NCI-H128 (cell line): ENCODE data around the gene GSN.
"Not testable (repeated sequence)": the region's sequence is repeated elsewhere in the genome, so short reads cannot be mapped to it uniquely, and the experiment has no call there.

ENCODE experiments used
- DNase-seq: peaks from one replicate; lab custom pipeline; 2025; ENCODE audit not compliant: unreplicated experiment; lab: John Stamatoyannopoulos, UW

The GSN gene

DNA sequence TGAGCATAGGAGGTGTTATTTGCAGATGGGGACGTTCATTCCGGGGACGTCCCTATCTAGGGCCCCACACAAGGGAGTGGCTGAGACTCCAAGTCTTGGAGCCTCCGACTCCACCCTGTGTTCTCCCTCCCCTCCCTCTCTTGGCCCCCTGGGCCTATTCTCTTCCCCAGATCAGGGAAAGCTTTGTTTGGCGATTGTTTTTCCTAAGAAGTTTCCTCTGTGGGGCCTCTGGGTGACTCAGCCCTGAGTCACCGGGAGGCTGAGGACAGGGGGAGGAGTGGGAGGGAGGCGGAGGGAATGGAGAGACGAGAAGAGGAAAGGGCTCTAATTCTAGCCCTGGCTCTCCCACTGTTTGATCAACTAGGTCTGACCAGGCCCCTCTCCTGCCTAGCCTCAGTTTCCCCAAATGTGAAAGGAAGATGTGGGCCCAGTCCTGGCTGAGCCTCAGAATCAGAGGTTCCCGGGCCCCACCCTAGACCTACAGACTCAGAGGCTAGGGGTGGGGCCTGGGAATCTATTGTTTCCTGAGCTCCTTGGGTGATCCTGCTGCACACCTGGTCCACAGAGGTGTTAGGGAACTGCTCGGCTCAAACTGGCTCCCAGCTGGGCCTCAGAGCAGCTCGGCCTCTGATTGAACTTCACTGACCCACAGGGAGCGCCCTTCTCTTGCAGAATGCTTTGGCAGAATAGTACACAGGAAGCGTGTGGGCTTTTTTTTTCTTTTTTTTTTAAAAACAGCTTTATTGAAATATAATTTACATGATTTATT is 19.2 kb downstream of the GSN start:
- DNase-seq: no peak

DNA sequence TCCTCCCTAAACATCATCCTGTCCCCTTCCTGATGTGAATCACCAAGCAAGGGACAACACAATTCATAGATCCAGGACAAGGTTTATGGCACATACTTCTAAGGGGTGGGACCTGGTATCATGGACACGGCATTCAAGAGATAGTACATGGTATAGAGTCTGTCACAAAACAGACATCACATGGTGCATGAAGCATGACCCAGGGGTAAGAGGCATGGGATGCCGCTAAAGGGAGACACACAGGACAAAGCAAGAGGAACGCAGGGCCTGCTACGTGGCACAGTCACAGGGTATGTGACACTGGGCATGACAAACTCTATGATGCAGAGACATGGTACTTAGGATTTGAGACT is 20.7 kb downstream of the GSN start:
- no peak for DNase-seq

DNA sequence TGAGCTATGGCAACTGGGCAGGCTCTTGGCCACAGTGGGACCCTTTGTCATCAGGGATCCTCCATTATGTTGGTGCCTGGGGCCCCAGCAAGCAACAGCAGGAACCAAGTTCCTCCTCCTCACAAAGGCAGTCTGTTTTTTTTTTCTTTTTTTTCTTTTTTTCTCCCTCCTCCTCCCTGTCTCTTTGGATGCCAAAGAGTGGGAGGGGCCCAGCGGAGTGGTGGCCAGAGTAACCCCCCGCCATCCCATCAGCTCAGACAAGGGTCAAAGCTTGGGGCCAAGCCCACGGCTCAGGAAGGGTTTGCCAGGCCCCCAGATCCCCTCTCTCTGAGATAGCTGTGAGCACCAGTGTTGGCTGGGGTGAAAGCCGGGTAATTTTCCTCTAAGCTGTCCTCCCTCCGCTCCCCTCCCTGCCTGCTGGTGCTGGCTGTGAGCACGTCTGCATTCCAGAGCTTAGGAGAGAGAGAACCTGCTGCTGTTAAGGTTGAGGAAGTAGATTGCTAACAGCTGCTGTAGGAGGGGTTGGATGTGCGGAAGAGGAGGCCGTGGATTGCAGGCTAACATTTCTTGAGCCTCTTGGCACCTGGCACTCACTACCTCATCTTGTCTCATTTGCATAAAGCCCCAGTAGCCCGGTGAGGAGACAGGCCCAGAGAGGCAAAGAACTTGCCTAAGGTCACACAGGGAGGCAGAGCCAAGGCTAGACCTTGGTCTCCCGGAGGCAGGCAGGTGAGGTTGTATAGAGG is 21.2 kb downstream of the GSN start:
- DNase-seq: no peak

DNA sequence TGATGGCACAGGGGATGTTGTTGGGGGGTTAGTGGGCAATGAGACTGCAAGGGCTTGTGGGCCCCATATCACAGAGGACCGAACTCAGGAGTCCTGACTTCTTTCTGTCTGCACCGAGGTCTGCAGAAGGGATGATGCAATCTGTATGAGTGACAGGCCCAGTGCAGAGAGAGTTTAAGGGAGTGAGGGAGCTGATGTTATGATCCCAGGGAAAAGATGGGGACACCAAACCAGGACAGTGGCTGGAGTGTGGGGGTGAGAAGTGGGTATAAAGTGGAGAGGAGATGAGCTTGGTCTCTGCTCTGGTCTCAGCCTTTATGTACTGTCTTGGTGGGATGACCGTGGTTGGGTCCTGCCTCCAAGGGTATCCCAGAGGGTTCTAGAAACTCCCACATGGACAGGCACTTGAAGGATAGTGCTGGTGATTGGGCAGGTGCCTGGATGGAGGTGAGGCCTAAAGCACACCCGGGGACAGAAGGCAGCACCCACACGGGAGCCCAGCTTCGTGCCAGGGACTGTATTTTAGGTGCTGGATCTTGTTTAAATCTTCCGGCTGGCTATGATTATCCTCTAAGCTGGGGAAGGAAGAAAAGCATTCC is 21.9 kb downstream of the GSN start:
- no peak for DNase-seq

DNA sequence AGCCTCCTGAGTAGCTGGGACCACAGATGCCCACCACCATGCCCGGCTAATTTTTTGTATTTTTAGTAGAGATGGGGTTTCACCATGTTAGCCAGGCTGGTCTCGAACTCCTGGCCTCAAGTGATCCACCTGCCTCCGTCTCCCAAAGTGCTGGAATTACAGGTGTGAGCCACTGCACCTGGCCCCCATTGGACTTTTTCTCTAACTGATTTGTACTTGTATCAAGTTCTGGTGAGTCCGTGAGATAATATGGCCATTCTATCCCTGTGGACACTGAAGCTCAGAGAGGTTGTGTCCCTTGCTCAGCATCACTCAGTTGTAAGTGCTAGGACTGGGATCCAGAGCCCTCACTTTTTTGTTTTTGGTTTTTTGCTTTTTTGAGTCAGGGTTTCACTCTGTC is 23.6 kb downstream of the GSN start:
- not testable (repeated sequence) for DNase-seq

DNA sequence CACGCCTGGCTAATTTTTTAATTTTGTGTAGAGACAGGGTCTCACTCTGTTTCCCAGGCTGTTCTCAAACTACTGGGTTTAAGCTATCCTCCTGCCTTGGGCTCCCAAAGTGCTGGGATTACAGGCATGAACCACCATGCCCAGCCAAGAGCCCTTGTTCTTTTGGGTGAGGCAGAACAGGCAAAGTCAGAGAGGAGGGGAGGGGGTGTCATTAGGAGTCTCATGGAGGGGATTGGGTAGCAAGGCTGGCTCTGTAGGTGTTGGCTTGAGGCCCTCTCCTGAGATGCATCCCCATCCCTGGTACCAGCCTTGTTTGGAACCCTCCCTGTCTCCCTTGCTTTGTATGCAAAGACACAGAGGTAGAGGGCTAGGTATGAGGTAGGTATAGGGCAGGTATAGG is 24.1 kb downstream of the GSN start:
- DNase-seq: no peak

DNA sequence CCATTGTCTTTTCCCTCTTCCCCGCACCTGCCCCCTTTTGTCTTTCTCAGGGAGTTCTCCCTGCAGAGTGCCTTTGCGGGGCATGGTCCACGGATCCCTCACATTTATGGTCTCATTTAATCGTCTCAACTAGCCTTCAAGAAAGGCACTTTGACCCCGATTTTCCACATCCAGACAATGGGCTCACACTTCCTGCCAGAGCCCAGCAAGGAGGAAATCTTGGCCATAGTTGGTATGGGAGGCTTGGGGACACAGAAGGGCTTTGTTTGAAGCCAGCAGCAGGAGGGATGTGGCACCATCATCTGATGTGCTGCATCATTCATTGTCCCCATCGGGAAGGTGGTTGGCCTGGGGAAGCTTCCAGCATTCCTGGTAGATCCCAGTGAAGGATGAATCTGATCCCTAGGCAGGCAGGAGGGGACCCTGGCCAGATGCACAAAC is 24.9 kb downstream of the GSN start:
- no peak for DNase-seq

DNA sequence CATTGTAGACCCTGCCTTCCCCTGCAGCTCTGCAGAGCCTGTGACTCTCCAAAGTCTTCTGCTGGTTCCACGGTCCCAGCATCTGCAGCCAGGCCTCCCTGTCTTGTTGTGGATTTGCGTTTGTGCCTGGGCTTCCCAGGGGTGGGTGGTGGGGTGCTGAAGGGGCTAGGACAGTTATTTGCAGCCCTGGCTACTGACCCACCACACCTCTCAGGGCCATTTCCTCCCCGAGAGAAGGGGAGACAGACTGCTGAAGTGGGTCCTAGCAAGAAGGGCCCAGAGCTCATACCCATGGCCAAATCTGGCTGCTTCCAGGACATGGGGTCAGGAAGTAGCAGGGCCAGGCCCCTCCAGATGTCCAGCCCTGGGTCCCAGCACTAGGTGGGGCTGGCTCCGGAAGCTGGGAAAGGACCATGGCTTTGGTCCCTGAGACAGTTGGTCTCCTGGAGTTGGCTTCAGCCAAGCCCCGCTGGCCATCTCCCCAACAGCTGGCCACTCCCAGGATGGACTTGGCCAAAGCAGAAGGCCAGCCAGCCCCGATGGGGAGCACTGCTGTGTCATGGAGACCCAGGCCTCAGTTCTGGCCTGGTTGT is 26.3 kb downstream of the GSN start:
- no peak for DNase-seq

DNA sequence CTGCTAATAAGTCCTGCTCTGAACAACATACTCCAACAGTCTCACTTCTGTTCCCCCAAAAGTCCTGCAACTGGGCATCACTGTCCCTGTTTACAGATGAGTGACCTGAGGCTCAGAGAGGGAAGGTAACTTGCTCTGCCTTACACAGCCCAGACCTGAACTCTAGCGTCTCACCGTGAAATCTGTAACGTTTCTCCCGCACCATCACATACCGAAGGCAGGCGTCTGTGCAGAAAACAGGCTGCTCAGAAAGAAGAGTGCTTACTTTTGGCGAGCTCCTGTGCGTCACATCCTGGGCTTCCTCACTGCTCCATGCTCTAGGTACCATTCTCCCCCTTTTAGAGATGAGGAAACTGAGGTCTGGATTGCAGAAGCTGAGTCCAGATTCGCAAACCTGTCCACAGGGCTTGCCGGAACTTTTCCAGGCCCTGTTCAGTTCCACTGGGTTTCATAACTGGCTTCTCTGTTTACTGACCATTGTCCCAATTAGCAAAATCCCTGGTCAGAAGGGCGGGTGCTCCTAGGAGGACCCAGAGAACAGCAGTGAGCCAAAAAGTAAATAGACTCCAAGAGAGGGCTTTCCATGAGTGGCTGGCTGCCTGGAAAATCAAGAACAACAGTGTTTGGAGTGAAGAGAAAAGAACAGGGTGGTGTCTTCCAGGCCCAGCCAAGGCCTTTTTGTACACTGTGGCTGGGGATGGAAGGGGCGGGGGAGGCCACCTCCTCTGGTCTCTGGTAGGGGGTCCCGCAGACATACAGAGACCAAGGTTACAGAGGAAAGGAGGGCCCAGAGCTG is 27.1 kb downstream of the GSN start:
- DNase-seq: no peak

DNA sequence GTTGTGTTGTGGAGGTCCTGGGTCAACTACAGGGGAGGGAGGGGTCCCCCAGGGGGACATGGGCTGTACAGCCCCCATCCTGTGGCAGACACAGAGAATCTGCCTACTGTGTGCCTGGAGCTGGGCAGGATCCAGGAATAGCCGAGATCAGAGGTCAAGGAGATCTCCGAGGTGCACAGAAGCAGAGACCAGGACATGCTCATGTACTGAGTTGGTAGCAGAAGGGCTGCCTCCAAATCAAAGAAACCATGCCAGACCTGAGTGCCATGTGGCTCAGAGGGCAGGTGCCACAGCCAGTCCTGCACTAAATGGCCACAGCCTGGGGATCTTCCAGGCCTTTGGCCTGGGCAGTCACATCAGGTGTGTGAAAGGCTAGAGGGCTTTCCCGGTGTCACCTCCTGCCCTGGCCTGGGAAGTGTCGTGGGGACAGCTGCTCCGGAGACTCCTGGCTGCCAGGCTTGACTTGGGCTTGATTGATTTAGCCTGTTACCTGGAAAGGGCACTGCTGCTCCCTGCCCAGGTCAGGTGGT is 27.8 kb downstream of the GSN start:
- DNase-seq: no peak

DNA sequence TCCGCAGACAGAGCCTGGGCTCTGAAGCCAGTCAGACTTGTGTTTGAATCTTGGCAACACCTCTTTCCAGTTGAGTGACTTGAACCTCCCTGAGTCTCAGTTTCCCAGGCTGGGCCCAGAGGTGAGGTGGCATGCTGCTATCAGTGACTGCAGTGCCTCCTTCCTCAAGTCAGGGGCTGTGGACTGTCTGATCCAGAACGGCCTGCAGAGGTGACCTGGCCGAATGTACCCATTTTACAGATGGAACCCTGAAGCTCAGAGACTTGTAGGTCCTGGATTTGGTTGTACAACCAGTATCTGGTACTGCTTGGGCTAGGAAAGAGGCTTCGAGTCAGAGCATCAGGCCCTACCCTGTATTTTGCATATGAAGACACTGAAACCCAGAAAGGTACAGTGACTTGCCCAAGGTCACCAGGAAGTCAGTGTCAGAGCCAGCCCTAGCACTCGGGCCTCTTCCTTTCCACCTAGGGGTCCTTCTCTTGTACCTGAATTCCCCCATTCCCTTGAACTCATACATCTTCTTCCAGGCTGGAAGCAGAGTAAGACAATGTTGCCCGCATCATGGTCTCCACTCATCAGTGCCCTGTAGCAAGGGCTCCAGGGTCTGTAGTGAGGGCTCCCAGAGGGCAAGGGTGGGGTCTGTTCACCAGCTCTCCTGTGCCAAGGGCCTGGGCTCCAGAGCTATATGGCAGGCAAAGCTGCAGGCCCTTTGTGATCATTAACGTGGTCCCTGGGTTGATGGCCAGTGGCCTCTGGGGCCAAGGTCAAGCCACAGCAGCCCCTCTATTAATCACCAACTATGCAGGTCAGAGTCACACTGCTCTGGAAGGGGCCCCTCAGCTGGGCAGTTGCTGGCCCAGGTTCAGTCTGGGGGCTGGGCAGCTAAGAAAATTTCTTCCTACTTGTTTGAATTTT is 28.5 kb downstream of the GSN start:
- no peak for DNase-seq

DNA sequence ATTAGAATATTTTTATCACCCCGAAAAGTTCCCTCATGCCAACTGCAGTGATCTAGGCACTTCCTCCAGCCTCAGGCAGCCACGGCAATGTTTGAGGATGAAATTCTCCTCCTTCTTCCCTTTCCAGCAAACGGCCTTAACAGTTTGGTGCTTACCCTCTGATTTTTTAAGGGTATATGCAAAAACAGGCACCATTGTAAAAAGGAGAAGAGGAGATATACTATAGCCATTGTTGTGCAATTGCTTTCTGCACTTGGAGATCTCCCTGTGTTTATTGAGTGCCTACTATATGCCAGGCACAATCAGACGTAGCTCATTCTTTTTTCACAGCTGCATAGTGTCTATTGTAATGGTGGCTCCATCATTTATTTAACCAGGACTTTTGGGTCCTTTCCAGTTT is 29.4 kb downstream of the GSN start:
- DNase-seq: no peak

DNA sequence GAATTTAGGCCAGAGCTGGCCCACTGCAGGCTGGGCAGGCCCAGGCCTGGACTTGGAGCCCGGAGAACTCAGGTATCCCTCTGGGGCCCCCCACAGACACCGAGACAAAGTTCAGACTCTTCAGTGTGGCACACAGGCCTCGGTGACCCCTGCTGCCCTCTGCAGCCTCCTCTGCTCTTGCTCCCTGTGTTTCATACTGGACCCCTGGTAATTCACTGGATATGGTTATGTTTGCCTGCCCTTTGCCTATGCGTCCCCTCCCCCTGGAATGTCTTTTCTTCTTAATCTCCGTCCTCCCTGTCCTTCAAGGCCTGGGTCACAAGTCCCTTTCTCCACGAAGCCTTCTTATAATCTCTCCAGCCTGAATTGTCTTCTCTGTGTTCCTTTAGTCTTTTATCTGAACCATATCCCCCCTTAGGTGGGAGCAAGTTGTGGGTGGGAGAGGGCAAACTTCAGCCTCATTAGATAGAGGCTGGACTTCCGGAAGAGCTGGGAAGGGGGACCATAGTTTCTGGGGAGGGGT is 30.1 kb downstream of the GSN start:
- no peak for DNase-seq

DNA sequence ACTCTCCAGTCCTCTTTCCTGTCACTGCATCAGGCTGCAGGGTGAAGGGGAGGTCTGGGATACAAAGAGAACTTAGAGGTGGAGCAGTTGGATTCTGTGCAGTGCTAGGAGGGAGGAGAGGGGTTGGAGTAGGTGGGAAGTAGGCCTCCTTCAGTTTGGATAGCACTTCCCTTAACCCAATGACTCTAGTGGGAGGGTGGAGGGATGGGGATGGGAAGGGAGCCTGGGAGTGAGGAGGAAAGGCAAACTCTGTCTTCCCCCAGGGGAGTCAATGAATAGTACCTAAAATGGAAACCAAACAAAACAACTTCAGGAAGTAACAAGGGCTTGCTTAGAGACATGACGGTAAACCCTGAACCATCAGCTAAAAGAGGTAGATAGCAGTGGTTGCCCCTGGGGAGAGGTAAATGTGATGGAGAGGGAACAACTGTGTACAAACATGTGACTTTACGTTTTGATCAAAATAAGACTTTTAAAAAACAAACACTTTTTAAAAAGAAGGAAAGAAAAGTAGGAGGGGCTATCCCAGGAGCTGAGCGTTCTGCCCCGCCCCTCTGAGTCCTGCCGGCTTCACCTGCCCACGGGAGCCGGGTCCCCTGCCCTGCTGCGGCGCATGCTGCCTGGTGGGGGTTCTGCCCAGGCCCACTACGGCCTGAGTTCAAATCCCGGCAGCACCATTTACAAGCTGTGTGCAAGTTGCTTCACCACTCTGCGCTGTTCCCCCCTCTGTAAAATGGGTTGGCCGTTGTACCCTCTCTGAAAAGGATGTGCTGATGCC is 30.9 kb downstream of the GSN start:
- no peak for DNase-seq

DNA sequence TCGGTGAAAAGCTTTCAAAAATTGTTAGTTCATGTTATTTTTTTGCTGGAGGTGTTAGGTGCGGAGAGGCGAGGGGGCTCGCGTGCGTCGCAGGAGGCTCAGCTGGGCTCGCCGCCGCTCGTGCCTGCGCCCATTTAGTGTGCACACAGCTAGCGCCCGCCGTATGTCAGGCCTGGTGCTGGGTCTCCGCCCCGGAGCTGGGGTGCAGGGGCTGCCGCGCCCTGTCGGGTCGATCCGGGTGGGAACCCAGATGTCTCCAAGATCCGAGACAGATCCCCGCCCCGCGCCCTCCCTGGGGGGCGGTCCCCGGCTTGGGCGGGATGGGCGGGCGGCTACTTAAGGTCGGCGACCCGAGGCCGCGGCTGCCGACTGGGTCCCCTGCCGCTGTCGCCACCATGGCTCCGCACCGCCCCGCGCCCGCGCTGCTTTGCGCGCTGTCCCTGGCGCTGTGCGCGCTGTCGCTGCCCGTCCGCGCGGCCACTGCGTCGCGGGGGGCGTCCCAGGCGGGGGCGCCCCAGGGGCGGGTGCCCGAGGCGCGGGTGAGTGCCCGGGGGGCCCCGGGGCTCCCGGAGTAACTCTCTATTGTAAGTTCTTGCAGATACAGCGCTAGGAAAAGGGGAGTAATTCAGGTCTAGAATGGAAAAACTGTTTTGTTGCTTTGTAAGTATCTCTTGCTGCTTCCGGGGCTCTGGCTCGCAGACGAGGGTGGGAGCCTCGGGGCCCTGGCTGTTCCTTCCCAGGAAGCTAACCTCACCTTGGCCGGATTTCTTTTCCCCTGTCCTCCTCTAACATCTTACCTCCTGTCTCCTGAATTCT is 31.7 kb downstream of the GSN start:
- DNase-seq: no peak

DNA sequence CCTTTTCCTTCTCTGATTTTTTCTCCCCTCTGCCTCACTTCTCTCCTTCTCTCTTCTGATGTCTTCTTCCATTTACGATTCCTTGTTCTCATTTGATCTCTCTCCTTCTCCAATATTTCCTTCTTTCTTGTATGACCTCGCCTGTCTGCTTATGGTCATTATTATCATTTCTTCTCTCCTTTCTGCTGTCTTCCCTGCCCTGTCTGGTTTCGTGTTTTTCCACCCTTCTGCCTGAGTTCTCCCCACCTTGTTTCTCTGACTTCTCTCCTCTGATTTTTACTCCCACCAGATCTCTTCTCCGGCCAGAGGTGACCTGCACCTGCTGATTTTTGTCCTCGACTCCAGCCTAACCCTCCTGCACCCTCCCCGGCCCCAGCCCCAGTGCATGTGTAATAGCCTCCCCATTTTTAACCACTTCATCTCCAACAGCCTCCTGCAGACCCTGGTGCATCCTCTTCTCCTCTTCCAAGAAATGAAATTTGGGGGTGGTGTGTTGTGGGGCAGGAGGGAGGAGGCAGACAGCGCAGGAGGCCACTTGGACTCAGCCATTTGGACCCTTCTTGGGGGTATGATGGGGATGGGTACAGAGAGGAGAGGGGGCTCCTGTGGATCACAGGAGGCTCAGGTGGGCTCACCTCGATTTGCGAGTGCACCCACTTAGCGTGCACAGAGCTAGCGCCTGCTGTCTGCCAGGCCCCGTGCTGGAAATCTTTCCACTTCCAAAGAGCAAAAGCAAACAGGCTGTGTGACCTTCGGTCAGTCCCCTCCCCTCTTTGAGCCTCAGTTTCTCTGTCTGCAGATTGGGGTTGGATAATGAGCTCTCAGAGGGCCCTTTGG is 32.5 kb downstream of the GSN start:
- DNase-seq: no peak

DNA sequence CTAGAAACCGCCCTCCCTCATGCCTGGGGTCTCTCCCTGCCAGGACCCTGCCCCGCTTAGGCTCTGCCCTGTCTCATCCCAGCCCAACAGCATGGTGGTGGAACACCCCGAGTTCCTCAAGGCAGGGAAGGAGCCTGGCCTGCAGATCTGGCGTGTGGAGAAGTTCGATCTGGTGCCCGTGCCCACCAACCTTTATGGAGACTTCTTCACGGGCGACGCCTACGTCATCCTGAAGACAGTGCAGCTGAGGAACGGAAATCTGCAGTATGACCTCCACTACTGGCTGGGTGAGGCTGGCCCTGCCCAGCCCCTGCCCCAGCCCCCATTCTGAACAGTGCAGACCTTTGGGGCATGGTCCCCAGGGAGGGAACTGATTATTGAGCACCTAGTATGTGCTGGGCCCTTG is 33.9 kb downstream of the GSN start:
- no peak for DNase-seq
